Psoas muscle (tissue), 8 donors: ENCODE results near the gene GNB1L. TPM values are rescaled to one million over a fixed set of nuclear protein-coding genes. Genes with fewer than 3 reads are reported as not detected.
A peak's percentile ranks its signal among the peaks of the same experiment; 100 is the strongest.
"Not testable (repeated sequence)": the region's sequence is repeated elsewhere in the genome, so short reads cannot be mapped to it uniquely, and the experiment has no call there.

Experiments
- ATAC-seq, 4 donors: fragments of 200-7000 bp; cut with Tn5 transposase; one replicate each; pipeline ENCODE4 v1.9.1; 2020; ENCODE audit warnings: moderate library complexity in 3 of 4, mild to moderate bottlenecking in 2 of 4
- DNase-seq, 2 donors: peaks; one replicate each; pipeline ENCODE4 v3.0.0-alpha.2; 2020
- H3K27ac ChIP-seq: fragments of 200-600 bp; one replicate; pipeline ENCODE4 v1.8.0; 2022
- H3K27me3 ChIP-seq, 3 donors: fragments of 200-600 bp in 1 of 3; one replicate each; pipeline versions ENCODE4 v1.6.1 to v1.8.0; 2013 to 2022; ENCODE audit warnings: low read length in 2 of 3, mild to moderate bottlenecking in 2 of 3, moderate library complexity in 1 of 3; ENCODE audit not compliant: insufficient read depth in 3 of 3
- H3K36me3 ChIP-seq, 2 donors: fragments of 200-600 bp in 1 of 2; one replicate each; pipeline versions ENCODE4 v1.6.1 to v1.8.0; 2013 to 2022; ENCODE audit warnings: low read depth in 1 of 2, mild to moderate bottlenecking in 1 of 2, moderate library complexity in 1 of 2; ENCODE audit not compliant: insufficient read depth in 1 of 2
- H3K4me1 ChIP-seq: fragments of 200-600 bp; one replicate; pipeline ENCODE4 v1.8.0; 2022
- H3K4me3 ChIP-seq: fragments of 200-600 bp; one replicate; pipeline ENCODE4 v1.8.0; 2022; ENCODE audit warnings: mild to moderate bottlenecking
- H3K9me3 ChIP-seq: fragments of 200-600 bp; one replicate; pipeline ENCODE4 v1.8.0; 2022
- WGBS, 3 donors: extraction: QIAGEN DNeasy Blood & Tissue Kit; methylation state at CpG; one replicate each; pipeline versions ENCODE4 v1.1.6 to v1.1.7; 2013; 5-methylcytosine and 5-hydroxymethylcytosine counted together
- intact Hi-C, 2 donors: fragments of 100-400 bp; cut with DNase I; formaldehyde crosslinking; loops; one replicate each; pipeline versions ENCODE4 v1.11.0 to v1.14.2; 2022
- polyA plus RNA-seq, 3 donors: library from polyadenylated mRNA; stranded (reverse); fragments of 200-250 nt; gene quantifications; one replicate each; pipeline ENCODE4 v1.2.3, GENCODE V29; 2013
- total RNA-seq, 4 donors: library from RNA; stranded (reverse); fragmentation: NEBNext Ultra II Directional in 2 of 4; extraction: Animal tissue kit (Norgen Biotek cat#: 25700) in 2 of 4; gene quantifications; one replicate each; pipeline versions ENCODE4 v1.2.1 to v1.2.4, GENCODE V29; 2021 to 2023
- TF ChIP-seq, protein P1 (sequence below): fragments of 200-600 bp; IDR thresholded peaks from one replicate; pipeline ENCODE4 v1.8.0; 2022; ENCODE audit warnings: antibody characterized with exemption
- donor health status: healthy with polysubstance abuse.
- donor health status: DM: no; HTN: no; CAD: no; lungs with moderate emphysema.
- donor health status: Bipolar disorder and iron deficiency.
- donor health status: healthy.
- donor health status: DM: yes; HTN: yes; CAD: no.
- donor health status: DM: no; HTN: no; CAD: no.
- donor health status: DM: no; HTN: no; CAD: no.
- donor health status: DM: yes; HTN: yes; CAD: no.

GNB1L gene
- total and polyA plus RNA-seq, 7 donors, result 1.5 to 7.6 (median 3.3) TPM

GRCh38 chr22:19796160-19796559 is 58.5 kb downstream of the GNB1L start:
- Histone ChIP-seq H3K36me3 (no peaks in the 10 kb centered on the region), H3K4me1 (peaks cover 17% of the 10 kb centered on the region), H3K27ac (no peak overlapping the region), H3K9me3 (no peaks in the 10 kb centered on the region), H3K27me3 (no peaks in the 10 kb centered on the region), H3K4me3 (no peak overlapping the region)
- intact Hi-C loops, result loop anchor here in 1 of 2 donors (5.0 kb wide), 1 partner anchor 49 kb away; no protein-coding TSS in a partner anchor
- 79 to 93% (median 79%) methylated on average over 7 of the region's 7 CpGs for WGBS, 3 donors
- ATAC-seq (no peak), DNase-seq (no peak)
- TF ChIP-seq, protein P1, sequence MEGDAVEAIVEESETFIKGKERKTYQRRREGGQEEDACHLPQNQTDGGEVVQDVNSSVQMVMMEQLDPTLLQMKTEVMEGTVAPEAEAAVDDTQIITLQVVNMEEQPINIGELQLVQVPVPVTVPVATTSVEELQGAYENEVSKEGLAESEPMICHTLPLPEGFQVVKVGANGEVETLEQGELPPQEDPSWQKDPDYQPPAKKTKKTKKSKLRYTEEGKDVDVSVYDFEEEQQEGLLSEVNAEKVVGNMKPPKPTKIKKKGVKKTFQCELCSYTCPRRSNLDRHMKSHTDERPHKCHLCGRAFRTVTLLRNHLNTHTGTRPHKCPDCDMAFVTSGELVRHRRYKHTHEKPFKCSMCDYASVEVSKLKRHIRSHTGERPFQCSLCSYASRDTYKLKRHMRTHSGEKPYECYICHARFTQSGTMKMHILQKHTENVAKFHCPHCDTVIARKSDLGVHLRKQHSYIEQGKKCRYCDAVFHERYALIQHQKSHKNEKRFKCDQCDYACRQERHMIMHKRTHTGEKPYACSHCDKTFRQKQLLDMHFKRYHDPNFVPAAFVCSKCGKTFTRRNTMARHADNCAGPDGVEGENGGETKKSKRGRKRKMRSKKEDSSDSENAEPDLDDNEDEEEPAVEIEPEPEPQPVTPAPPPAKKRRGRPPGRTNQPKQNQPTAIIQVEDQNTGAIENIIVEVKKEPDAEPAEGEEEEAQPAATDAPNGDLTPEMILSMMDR, result no peak

GRCh38 chr22:19795617-19796008 is 59.1 kb downstream of the GNB1L start:
- TF ChIP-seq, protein P1, result no peak
- WGBS, 3 donors, result 76 to 89% (median 80%) methylated on average over 6 of the region's 6 CpGs
- no peaks in the 10 kb centered on the region for H3K9me3 ChIP-seq
- H3K4me1 ChIP-seq, result peaks cover 17% of the 10 kb centered on the region
- no peaks in the 10 kb centered on the region for H3K27me3 ChIP-seq
- no peak overlapping the region for H3K4me3 ChIP-seq
- no peak overlapping the region for H3K27ac ChIP-seq
- ATAC-seq, result no peak
- no peaks in the 10 kb centered on the region for H3K36me3 ChIP-seq
- peak; percentile 44 to 57 for DNase-seq
- intact Hi-C loops, result loop anchor here in 1 of 2 donors (5.0 kb wide), 1 partner anchor 48 kb away; no protein-coding TSS in a partner anchor

GRCh38 chr22:19793661-19794310 is 60.9 kb downstream of the GNB1L start:
- Histone ChIP-seq H3K27me3 (no peaks in the 10 kb centered on the region), H3K36me3 (no peaks in the 10 kb centered on the region), H3K27ac (no peak overlapping the region), H3K4me3 (no peak overlapping the region), H3K4me1 (peaks cover 5% of the 10 kb centered on the region), H3K9me3 (no peaks in the 10 kb centered on the region)
- ATAC-seq (no peak), DNase-seq (no peak)
- TF ChIP-seq, protein P1, result no peak
- 92 to 98% (median 94%) methylated on average over 2 of the region's 2 CpGs for WGBS, 3 donors
- intact Hi-C loops, result no loop called here

GRCh38 chr22:19793161-19793560 is 61.5 kb downstream of the GNB1L start:
- intact Hi-C loops, result no loop called here
- TF ChIP-seq, protein P1, result no peak
- WGBS, 3 donors, result 82 to 85% (median 83%) methylated on average over 2 of the region's 2 CpGs

DNA sequence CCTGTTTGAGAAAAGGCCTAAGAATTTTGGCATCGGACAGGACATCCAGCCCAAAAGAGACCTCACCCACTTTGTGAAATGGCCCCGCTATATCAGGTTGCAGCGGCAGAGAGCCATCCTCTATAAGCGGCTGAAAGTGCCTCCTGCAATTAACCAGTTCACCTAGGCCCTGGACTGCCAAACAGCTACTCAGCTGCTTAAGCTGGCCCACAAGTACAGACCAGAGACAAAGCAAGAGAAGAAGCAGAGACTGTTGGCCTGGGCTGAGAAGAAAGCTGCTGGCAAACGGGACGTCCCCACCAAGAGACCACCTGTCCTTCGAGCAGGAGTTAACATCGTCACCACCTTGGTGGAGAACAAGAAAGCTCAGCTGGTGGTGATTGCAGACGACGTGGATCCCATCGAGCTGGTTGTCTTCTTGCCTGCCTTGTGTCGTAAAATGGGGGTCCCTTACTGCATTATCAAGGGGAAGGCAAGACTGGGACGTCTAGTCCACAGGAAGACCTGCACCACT is 62.2 kb downstream of the GNB1L start:
- intact Hi-C loops, ATAC-seq, H3K9me3 ChIP-seq, H3K27ac ChIP-seq, H3K36me3 ChIP-seq, H3K27me3 ChIP-seq, H3K4me1 ChIP-seq, H3K4me3 ChIP-seq: not testable (repeated sequence)
- DNase-seq, result peak in 1 of 2 donors; percentile 15
- WGBS, 3 donors, result 94 to 97% (median 95%) methylated on average over 13 of the region's 13 CpGs

More at GRCh38 chr22:19793161-19793560, 61.5 kb downstream of the GNB1L start:
- no peaks in the 10 kb centered on the region for H3K4me1 ChIP-seq
- no peaks in the 10 kb centered on the region for H3K9me3 ChIP-seq
- H3K27me3 ChIP-seq, result no peaks in the 10 kb centered on the region
- DNase-seq (no peak), ATAC-seq (no peak)
- no peak overlapping the region for H3K4me3 ChIP-seq
- H3K36me3 ChIP-seq, result no peaks in the 10 kb centered on the region
- no peak overlapping the region for H3K27ac ChIP-seq
